MM.1S (cell line): Measurements from ENCODE around the gene MEGF9.
"Not testable (repeated sequence)": the region's sequence is repeated elsewhere in the genome, so short reads cannot be mapped to it uniquely, and the experiment has no call there.

ENCODE experiments used
- DNase-seq: peaks from one replicate; pipeline ENCODE4 v3.0.0-alpha.2; 2015
- H2AFZ ChIP-seq: fragments of 300-600 bp; sonication (generic); 2 replicates; pipeline ENCODE4 v1.6.0; 2016; ENCODE audit warnings: antibody characterized with exemption, low read length
- H3F3A ChIP-seq: fragments of 300-600 bp; sonication (generic); 2 replicates; pipeline ENCODE4 v1.6.1; 2016; ENCODE audit warnings: mild to moderate bottlenecking, antibody characterized with exemption, low read length, moderate library complexity, mixed read lengths; ENCODE audit not compliant: insufficient read depth
- H3K27ac ChIP-seq: fragments of 300-600 bp; sonication (generic); 2 replicates; pipeline ENCODE4 v1.5.1; 2016; ENCODE audit warnings: mild to moderate bottlenecking, low read length
- H3K27me3 ChIP-seq: fragments of 300-600 bp; sonication (generic); replicated peaks from 2 replicates; pipeline ENCODE4 v1.6.0; 2016; ENCODE audit warnings: low read length; ENCODE audit not compliant: insufficient read depth
- H3K36me3 ChIP-seq: fragments of 300-600 bp; sonication (generic); replicated peaks from 2 replicates; pipeline ENCODE4 v1.6.1; 2016; ENCODE audit warnings: mild to moderate bottlenecking, low read length, mixed read lengths; ENCODE audit not compliant: insufficient read depth
- H3K4me1 ChIP-seq: fragments of 300-600 bp; sonication (generic); 2 replicates; pipeline ENCODE4 v1.6.1; 2016; ENCODE audit warnings: low read length, mixed read lengths
- H3K4me2 ChIP-seq: fragments of 300-600 bp; sonication (generic); 2 replicates; pipeline ENCODE4 v1.6.0; 2016; ENCODE audit warnings: low read depth, low read length
- H3K4me3 ChIP-seq: fragments of 300-600 bp; sonication (generic); 2 replicates; pipeline ENCODE4 v1.5.1; 2016; ENCODE audit warnings: low read length, mixed read lengths
- H3K79me2 ChIP-seq: fragments of 300-600 bp; sonication (generic); 2 replicates; pipeline ENCODE4 v1.6.1; 2016; ENCODE audit warnings: mixed run types, low read length, mixed read lengths
- H3K9ac ChIP-seq: fragments of 300-600 bp; sonication (generic); 2 replicates; pipeline ENCODE4 v1.6.1; 2016; ENCODE audit warnings: low read length, mixed read lengths
- H3K9me2 ChIP-seq: fragments of 300-600 bp; sonication (generic); replicated peaks from 2 replicates; pipeline ENCODE4 v1.6.1; 2016; ENCODE audit warnings: mild to moderate bottlenecking, low read length, mixed read lengths; ENCODE audit not compliant: insufficient read depth
- H3K9me3 ChIP-seq: fragments of 300-600 bp; sonication (generic); replicated peaks from 2 replicates; pipeline ENCODE4 v1.6.1; 2016; ENCODE audit warnings: mild to moderate bottlenecking, low read length, mixed read lengths; ENCODE audit not compliant: insufficient read depth
- H4K20me1 ChIP-seq: fragments of 300-600 bp; sonication (generic); 2 replicates; pipeline ENCODE4 v1.6.1; 2016; ENCODE audit warnings: mild to moderate bottlenecking, low read length, moderate library complexity, mixed read lengths; ENCODE audit not compliant: insufficient read depth
- EZH2 ChIP-seq: fragments of 300-600 bp; sonication (generic); optimal IDR thresholded peaks from 2 replicates; pipeline ENCODE3; 2017; ENCODE audit warnings: low read depth, mild to moderate bottlenecking, antibody characterized with exemption, low read length, mixed read lengths
- EZH2phosphoT487 ChIP-seq: fragments of 300-600 bp; sonication (generic); IDR thresholded peaks from 2 replicates; pipeline ENCODE4 v1.6.1; 2018; ENCODE audit warnings: antibody characterized with exemption, low read length
- TF ChIP-seq, protein P1 (sequence below): fragments of 300-600 bp; sonication (generic); IDR thresholded peaks from 2 replicates; pipeline ENCODE4 v1.5.1; 2016; ENCODE audit warnings: antibody characterized with exemption, low read length, mixed read lengths

Gene MEGF9

DNA sequence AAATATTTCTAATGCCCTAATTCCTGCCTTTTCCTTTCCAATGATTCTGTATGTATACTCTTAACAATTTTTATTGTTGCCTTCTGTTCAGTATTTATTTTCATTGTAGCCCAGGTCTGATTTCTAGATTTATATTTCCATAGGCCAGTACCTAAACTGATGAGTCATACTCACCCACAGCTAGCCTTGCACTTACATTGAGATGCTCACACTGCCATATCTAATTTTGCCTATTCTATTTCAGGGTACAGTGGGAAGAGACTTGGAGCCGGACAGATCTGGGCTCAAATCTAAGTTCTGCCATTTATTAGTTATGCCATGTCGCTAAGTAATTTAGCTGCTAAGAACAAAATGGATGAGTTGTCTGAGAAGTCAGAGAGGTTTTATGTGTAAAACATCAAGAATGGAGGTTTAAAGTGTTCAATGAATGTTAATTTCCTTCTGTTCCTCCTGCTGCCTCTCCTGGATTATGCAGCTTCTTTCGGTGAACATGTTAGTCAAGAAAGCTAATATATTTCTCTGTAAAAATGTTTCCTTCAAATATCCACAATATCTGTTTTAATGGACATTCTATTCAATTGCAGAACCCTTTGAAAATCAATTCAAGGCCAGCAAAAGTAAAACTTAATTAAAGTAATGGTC lies 72.0 kb downstream of the MEGF9 start:
- H3K9ac ChIP-seq = no peak overlapping the region
- H4K20me1 ChIP-seq = no peaks in the 10 kb centered on the region
- TF ChIP-seq EZH2 (no peak), EZH2phosphoT487 (no peak)
- TF ChIP-seq, protein P1, sequence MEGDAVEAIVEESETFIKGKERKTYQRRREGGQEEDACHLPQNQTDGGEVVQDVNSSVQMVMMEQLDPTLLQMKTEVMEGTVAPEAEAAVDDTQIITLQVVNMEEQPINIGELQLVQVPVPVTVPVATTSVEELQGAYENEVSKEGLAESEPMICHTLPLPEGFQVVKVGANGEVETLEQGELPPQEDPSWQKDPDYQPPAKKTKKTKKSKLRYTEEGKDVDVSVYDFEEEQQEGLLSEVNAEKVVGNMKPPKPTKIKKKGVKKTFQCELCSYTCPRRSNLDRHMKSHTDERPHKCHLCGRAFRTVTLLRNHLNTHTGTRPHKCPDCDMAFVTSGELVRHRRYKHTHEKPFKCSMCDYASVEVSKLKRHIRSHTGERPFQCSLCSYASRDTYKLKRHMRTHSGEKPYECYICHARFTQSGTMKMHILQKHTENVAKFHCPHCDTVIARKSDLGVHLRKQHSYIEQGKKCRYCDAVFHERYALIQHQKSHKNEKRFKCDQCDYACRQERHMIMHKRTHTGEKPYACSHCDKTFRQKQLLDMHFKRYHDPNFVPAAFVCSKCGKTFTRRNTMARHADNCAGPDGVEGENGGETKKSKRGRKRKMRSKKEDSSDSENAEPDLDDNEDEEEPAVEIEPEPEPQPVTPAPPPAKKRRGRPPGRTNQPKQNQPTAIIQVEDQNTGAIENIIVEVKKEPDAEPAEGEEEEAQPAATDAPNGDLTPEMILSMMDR = no peak
- no peak for DNase-seq
- H3K36me3 ChIP-seq = no peaks in the 10 kb centered on the region
- no peaks in the 10 kb centered on the region for H3K9me3 ChIP-seq
- no peaks in the 10 kb centered on the region for H3K27me3 ChIP-seq
- H3K4me3 ChIP-seq = no peak overlapping the region
- no peak overlapping the region for H2AFZ ChIP-seq
- no peaks in the 10 kb centered on the region for H3K9me2 ChIP-seq
- H3K4me2 ChIP-seq = no peak overlapping the region
- no peaks in the 10 kb centered on the region for H3F3A ChIP-seq
- no peaks in the 10 kb centered on the region for H3K79me2 ChIP-seq
- no peak overlapping the region for H3K27ac ChIP-seq
- no peaks in the 10 kb centered on the region for H3K4me1 ChIP-seq

DNA sequence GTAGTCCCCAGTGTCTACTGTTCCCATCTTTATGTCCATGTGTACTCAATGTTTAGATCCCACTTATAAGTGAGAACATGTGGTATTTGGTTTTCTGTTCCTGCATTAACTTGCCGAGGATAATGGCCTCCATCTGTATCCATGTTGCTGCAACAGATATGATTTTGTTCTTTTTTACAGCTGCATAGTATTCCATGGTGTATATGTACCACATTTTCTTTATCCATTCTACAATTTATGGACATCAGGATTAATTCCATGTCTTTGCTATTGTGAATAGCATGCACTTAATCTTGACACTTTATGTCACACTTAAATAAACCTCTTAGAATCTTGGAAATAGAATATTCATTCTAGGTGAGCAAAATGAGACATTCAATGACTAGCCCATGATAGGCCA lies 73.4 kb downstream of the MEGF9 start:
- not testable (repeated sequence) for H3K36me3 ChIP-seq, H3K27me3 ChIP-seq, H3K9ac ChIP-seq, H4K20me1 ChIP-seq, H3K9me2 ChIP-seq, H3K9me3 ChIP-seq, DNase-seq, H3K4me2 ChIP-seq, H3K79me2 ChIP-seq, H2AFZ ChIP-seq, H3K4me1 ChIP-seq, H3K4me3 ChIP-seq, H3K27ac ChIP-seq, H3F3A ChIP-seq

DNA sequence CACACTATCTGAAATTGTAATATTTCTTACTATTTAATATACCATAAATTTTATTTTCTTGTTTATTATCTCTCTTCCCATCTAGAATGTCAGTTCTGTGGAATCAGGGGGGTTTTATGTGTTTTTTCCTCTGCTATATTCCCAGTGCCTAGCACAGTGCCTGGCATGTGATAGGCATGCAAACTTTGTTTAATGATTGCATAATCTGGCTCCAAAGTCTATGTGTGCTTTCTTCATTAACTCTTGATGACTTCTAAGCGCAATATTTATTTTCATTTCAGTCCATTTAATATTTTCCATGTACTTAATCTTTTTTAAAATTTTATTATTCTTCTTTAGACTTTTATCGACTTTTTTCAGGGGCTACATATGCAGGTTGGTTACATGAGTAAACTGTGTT lies 73.9 kb downstream of the MEGF9 start:
- Histone ChIP-seq H2AFZ (no peak overlapping the region), H3K79me2 (no peaks in the 10 kb centered on the region), H3K27ac (no peak overlapping the region), H3F3A (no peaks in the 10 kb centered on the region), H4K20me1 (no peaks in the 10 kb centered on the region), H3K27me3 (no peaks in the 10 kb centered on the region), H3K4me2 (no peak overlapping the region), H3K9me2 (no peaks in the 10 kb centered on the region), H3K9me3 (no peaks in the 10 kb centered on the region), H3K9ac (no peak overlapping the region), H3K36me3 (no peaks in the 10 kb centered on the region), H3K4me1 (no peaks in the 10 kb centered on the region), H3K4me3 (no peak overlapping the region)
- TF ChIP-seq, protein P1 = no peak
- TF ChIP-seq EZH2phosphoT487 = no peak
- TF ChIP-seq EZH2 = no peak
- DNase-seq = no peak

DNA sequence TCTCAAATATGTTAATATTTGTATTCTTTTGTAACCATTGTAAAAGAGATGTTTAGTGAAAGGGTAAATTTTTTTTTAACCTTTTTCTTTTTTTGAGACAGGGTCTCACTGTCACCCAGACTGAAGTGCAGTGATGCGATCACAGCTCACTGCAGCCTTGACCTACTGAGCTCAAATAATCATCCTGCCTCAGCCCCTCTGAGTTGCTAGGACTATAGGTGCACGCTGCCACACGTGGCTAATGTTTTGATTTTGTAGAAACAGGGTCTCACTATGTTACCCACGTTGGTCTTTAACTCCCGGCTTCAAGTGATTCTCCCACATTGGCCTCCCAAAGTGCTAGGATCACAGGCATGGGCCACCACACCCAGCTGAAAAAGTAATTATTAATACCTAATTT lies 76.4 kb downstream of the MEGF9 start:
- Histone ChIP-seq H3K4me1 (no peaks in the 10 kb centered on the region), H3K4me2 (no peak overlapping the region), H3K9me2 (no peaks in the 10 kb centered on the region), H4K20me1 (no peaks in the 10 kb centered on the region), H3K27me3 (no peaks in the 10 kb centered on the region), H3K9ac (no peak overlapping the region), H3F3A (no peaks in the 10 kb centered on the region), H3K36me3 (no peaks in the 10 kb centered on the region), H3K79me2 (no peaks in the 10 kb centered on the region), H3K4me3 (no peak overlapping the region), H2AFZ (no peak overlapping the region), H3K27ac (no peak overlapping the region), H3K9me3 (no peaks in the 10 kb centered on the region)
- TF ChIP-seq, protein P1 = no peak
- TF ChIP-seq EZH2phosphoT487 = no peak
- no peak for TF ChIP-seq EZH2
- DNase-seq = no peak
